CD4-positive, alpha-beta T cell treated with Interferon gamma for 1 hour (primary cell): ENCODE measurements around the gene PLD1.
"Not testable (repeated sequence)": the region's sequence is repeated elsewhere in the genome, so short reads cannot be mapped to it uniquely, and the experiment has no call there.

Source experiments
- DNase-seq: peaks from one replicate; pipeline ENCODE4 v3.0.0-alpha.2; 2020

Gene PLD1

DNA sequence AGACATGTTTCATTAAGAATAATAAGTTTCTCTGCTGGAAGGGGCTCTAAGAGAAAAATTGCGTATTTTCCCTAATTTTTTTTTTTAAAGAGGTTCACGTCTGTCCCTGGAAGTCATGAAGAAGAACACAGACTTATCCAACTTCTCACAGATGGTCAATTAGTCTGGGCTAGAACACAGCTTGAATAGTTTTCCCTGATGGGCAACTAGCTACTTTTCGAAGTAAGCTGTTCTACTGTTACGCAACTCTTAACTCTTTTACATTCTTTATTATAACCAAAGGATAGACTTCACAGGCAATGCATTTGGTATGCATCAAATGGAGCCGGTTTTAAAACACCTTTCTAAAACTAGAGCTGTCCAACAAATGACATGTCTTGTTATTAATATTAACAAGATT is 205.9 kb downstream of the PLD1 start:
- DNase-seq = no peak

DNA sequence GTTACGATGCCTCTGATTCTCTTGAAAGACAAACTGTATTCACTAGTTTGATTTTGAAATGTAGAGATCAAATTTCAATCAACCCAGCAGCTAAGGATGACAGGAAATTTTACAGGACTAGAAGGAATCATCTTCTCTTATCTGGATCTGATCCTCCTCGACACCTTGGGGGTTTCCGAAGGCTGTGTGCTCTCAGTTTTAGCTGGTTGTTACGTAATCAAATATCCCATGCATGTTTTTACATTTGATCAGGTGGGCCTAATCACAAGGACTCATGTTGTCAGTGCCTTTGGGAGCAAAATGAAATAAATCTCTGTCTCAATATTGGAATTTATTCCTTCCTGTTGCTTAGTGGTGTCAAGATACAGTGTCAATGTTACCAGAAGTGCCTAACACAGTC is 208.2 kb downstream of the PLD1 start:
- DNase-seq = no peak

- no peak for DNase-seq
Measured at GRCh38 chr3:171600030-171600429, 210.3 kb downstream of the PLD1 start.

DNA sequence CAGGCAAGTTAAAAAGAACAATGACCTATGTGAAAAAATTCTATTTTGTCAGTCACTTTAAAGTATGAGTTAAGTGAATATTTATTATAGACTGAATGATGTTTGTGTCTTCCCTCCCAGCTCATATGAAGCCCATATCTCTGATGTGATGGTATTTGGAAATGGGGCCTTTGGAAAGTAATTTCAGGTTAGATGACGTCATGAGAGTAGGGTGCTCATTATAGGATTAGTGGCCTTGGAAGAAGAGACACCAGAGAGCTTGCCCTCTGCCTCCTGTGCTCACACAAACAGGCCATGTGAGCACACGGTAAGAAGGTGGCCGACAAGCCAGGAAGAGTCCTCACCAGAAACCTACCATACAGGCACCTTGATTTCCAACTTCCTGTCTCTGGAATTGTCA is 211.3 kb downstream of the PLD1 start:
- DNase-seq = no peak

- no peak for DNase-seq
Measured at GRCh38 chr3:171592786-171593185, 217.5 kb downstream of the PLD1 start.

- DNase-seq = no peak
Measured at GRCh38 chr3:171591070-171591469, 219.2 kb downstream of the PLD1 start.

DNA sequence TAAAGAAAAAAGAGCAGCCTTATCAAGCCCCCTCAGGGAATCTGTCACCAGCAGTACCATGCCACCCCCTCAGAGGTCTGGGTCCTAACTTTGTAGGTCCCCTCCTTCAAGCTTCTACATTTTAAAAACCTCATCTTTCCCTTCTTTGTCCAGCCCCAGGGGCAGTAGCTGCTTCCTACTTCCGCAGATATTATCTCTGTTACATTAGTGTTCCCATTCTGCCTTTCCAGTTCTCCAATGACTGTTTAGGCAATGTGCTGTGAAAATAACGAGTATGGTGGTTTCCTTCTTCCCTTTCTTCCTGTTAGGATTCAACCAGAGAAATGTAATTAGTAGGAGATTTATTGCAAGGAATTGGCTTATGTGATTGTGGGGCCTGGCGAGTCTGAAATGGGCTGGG is 224.0 kb downstream of the PLD1 start:
- no peak for DNase-seq

GRCh38 chr3:171585039-171585438 is 225.2 kb downstream of the PLD1 start:
- no peak for DNase-seq

DNA sequence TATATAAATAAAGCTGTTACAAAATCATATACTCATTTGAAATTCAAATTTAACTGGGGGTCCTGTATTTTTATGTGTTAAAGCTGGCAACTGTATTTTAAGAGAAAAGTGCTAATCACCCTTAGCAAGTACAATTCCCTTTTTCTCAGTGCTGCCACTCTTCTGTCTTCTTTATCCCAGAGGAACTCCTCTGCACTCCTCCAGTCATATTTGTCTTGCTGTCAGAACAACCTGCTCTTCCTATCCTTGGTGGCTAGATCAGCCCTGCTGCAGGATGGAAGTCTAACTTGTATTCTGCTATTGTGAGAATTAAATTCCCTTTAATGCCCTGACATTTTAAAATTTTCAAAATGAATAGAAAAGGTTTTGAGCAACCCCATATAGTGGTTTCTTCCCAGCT is 226.2 kb downstream of the PLD1 start:
- DNase-seq = no peak

GRCh38 chr3:171574556-171575240 is 235.6 kb downstream of the PLD1 start:
- DNase-seq = no peak

- DNase-seq = no peak
Measured at GRCh38 chr3:171569571-171570132, 240.6 kb downstream of the PLD1 start.

GRCh38 chr3:171568766-171569165 is 241.5 kb downstream of the PLD1 start:
- no peak for DNase-seq

DNA sequence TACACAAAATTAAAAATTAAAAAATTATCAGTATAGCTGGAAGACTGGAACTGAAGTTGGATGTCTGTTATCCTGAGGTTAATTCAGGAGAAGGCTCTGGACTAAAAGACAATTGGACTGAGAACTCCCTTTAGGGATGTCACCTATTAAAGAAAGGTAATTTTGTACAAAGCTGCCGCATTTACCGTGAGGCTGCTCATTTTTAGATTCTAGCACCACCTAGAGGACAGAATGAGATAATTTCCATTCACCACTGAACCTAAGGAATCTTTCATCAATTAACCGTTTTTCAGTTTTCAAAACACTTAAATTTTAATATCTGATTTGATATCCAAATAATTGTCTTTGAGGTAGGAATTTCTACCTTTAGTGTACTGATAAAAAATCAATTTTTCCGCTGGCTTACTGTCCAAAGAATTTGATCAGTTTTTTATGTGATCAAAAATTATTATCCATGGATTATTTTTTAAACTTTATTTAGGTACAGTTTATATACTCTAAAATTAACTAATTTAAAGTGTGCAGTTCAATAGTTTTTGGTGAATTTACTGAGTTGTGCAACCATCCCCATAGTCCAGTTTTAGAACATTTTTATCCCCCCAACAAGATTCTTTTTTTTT is 243.4 kb downstream of the PLD1 start:
- DNase-seq = no peak

DNA sequence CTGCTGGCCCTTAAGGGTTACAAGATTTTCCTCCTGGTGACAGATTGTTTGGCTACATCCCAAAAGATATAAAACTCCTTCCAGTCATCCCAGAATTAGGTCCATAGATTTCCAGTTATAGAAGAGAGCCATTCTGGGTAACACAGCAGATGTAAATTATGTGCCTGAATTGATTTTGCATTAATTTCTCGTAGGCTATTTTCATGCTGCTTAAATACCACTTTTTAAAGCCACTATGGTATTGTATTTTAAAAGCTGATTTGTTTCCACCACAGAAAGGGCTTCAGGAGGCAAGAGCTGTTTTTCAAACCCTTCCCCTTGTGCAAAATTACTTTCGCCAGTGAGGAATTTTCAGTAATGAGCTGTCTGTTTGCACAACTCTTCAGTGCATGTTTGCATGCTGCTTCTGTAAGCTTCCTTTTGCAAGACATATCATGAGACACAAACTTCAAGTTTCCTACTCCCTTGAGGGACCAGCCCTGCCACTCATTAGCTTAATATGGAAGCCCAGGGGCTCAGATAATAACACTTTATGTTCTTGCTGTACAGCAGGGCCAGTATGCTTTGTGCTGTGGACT is 244.7 kb downstream of the PLD1 start:
- DNase-seq = no peak

DNA sequence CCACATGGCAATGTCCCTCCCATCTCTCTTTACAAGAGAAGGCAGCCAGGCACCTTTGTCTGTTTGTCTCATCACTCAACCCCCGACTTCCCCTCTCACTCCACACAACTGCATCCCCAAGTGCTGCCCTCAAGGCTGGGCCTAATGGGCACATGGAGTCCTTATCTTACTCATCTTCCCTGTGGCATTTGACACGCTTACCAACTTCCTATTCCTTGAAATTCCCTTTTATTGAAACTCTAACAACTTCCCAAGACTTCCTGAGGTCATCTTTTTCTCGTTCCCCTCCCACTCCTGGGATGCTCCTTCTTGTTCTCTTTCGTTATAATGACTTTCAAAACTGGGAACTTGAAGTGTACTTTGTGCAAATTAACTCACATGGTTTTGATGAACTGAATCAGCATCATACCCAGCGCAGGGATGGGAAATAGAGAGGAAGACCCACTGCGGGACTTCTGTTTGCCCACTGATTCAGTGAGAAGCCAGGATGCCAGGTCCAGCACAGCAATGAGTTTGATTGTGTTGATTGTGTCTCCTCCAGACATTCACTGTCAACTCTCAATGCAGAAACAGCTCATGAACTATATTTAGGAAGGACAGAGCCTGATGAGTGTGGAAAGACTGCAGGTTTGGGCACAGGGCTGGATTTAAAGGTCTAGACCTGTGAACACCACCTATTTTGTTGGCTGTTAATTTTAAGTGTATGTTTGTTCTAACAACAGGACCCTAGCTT is 245.4 kb downstream of the PLD1 start:
- no peak for DNase-seq

- DNase-seq = no peak
Measured at GRCh38 chr3:171563298-171563697, 247.0 kb downstream of the PLD1 start.

- not testable (repeated sequence) for DNase-seq
Measured at GRCh38 chr3:171562459-171562858, 247.8 kb downstream of the PLD1 start.

DNA sequence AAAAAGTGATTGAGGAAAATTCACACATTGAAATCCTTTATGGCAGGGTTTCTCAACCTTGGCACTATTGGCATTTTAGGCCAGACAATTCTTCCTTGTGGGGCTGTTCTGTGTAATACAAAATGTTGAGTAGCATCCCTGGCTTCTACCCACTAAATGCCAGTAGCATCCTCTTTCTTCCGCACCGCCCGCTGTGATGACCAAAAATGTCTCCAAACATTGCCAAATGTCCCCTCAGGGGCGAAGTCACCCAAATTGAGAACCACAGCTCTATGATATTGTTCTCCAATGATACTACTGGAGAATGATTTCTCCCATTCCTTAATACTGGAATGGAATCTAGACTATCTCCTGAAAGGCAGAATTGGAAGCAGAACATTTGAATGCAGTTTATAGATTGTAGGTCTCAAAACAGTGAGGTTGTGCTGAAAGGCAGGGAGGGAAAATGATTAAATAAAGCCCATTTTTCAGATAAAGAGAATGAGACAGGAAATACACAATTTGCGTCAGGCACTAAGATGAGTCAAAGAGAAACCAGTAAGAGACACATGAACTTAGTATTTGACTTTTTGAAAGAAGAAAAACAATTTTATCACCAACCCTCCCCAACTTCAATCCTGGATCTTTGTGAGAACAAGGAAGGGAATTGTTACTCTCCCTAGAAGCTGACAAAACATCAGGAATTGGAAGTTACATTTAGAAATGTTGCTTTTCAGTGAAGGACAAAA is 248.5 kb downstream of the PLD1 start:
- no peak for DNase-seq

- DNase-seq = no peak
Measured at GRCh38 chr3:171559586-171559985, 250.7 kb downstream of the PLD1 start.

DNA sequence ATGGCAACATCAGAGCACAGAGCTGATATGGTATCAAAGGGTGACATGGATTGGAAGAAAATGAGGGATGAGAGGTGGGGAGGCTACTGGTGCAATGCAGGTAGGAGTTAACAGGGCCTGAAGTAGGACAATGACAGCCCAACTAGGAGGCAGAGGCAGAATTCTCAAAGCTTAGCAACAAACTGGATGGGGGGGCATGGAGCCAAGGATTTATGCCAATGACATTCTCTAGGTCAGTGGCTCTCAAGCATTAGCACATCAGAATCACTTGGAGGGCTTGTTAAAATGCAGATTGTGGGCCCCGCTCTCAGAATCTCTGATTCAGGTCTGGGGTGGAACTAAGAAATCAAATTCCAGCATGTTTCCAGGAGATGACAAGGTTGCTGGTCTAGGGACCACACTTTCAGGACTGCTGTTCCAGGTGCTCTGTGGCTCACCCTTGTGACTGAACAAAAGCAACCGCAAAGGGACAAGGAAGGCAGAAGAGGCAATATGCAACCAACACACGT is 252.0 kb downstream of the PLD1 start:
- no peak for DNase-seq

DNA sequence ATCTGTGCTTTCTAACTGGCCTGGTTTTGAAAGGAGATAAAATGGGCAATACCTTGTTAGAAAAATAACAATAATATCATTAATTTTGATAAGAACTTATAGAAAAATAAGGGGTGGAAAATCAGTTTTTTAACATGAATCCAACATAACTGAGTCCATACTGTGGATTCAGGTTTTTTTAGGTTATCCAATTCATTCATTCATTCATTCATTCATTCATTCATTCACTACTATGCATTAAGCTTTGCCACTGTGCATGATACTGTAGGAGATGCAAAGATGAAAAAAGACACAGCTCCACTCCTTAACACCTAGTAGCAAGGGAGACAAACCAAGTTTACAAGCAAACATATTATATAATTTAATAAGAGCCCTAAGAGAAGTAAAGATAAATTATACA is 253.1 kb downstream of the PLD1 start:
- no peak for DNase-seq

DNA sequence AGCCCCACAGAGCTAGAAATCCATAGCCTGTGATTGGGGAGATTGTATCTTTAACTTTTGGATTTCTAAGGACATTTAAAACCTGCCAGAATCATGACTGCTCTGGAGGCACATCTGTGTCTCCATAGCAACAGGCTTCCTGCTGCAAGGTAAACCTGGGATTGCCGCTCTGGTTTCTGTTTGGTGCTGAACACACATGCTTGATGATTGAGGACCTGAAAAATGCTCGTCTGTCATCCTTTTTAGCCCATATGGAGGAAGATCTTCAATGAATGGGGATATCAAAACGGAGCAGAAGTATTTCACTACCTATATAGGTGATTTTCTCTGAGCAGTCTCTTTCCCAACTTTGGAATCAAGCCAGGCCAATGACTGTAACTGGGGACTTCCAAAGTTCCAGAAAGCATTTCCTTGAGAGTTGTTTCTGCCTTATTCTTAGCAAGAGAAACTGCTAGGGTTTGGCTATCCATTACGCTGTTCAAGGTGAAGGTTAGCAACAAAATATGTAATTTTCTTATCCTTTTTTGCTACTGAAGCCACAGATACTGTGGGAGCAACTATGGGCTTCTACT is 253.6 kb downstream of the PLD1 start:
- no peak for DNase-seq
